H1 (cell line): ENCODE results near the gene TNRC6B. TPM values are rescaled to one million over a fixed set of nuclear protein-coding genes. Genes with fewer than 3 reads are reported as not detected.
A peak's percentile ranks its signal among the peaks of the same experiment; 100 is the strongest.

Experiments
- CTCF ChIA-PET: fragments of 300-600 bp; sonication (Branson Sonifier 250); formaldehyde crosslinking; loops from one replicate; lab custom pipeline; 2021; ENCODE audit not compliant: partially characterized antibody; lab: Charles Lee
- POLR2A ChIA-PET: fragments of 300-600 bp; sonication (Branson Sonifier 250); formaldehyde crosslinking; loops from one replicate; lab custom pipeline; 2021; ENCODE audit warnings: inconsistent platforms; ENCODE audit not compliant: partially characterized antibody; lab: Charles Lee
- DNase-seq, 2 experiments: peaks; one replicate each; pipeline versions ENCODE4 v3.0.0 to v3.0.0-alpha.2; 2010 to 2022; ENCODE audit warnings: low spot score in 2 of 2, low read depth in 1 of 2, mixed read lengths in 1 of 2
- FAIRE-seq: peaks from 2 replicates; lab custom pipeline; 2011; peaks lifted over from hg19 to GRCh38; lab: Jason Lieb, UNC
- H2AFZ ChIP-seq: 2 replicates; pipeline ENCODE4 v1.8.1; 2012; ENCODE audit warnings: low read length, inconsistent platforms
- H2AK5ac ChIP-seq: 2 replicates; pipeline ENCODE4 v1.6.1; 2013; ENCODE audit warnings: low read depth, low read length
- H2BK120ac ChIP-seq: replicated peaks from 2 replicates; pipeline ENCODE3; 2013; ENCODE audit warnings: low read depth, low read length, inconsistent platforms
- H2BK12ac ChIP-seq: 2 replicates; pipeline ENCODE4 v1.6.1; 2013; ENCODE audit warnings: low read depth, low read length
- H2BK15ac ChIP-seq: 2 replicates; pipeline ENCODE4 v1.6.1; 2013; ENCODE audit warnings: low read length
- H2BK20ac ChIP-seq: 2 replicates; pipeline ENCODE4 v1.6.1; 2013; ENCODE audit warnings: low read length
- H2BK5ac ChIP-seq: 2 replicates; pipeline ENCODE4 v1.6.1; 2013; ENCODE audit warnings: low read depth, low read length
- H3K14ac ChIP-seq: 2 replicates; pipeline ENCODE4 v1.6.1; 2013; ENCODE audit warnings: inconsistent platforms; ENCODE audit not compliant: insufficient read length
- H3K18ac ChIP-seq: 2 replicates; pipeline ENCODE4 v1.6.1; 2013; ENCODE audit warnings: low read length; ENCODE audit errors: extremely low read depth
- H3K23ac ChIP-seq: 2 replicates; pipeline ENCODE4 v1.6.1; 2013; ENCODE audit warnings: inconsistent platforms; ENCODE audit not compliant: insufficient read length
- H3K23me2 ChIP-seq: 2 replicates; pipeline ENCODE4 v1.6.1; 2013; ENCODE audit warnings: low read depth, low read length
- H3K27ac ChIP-seq: 2 replicates; pipeline ENCODE4 v1.6.1; 2011; ENCODE audit warnings: low read depth, low read length, inconsistent platforms
- H3K27me3 ChIP-seq, 4 experiments: replicated peaks in 1 of 4; 1 replicate in 1 of 4; 2 replicates in 3 of 4; pipeline versions ENCODE4 v1.6.1 to v1.8.1; 2011 to 2013; ENCODE audit warnings: low read length in 3 of 4, mild to moderate bottlenecking in 3 of 4, inconsistent platforms in 2 of 4, mixed read lengths in 2 of 4, moderate library complexity in 1 of 4; ENCODE audit not compliant: control insufficient read depth in 3 of 4, insufficient read depth in 3 of 4; ENCODE audit errors: extremely low read depth in 1 of 4
- H3K36me3 ChIP-seq, 4 experiments: 2 replicates each; pipeline versions ENCODE4 v1.6.1 to v1.8.1; 2011 to 2013; ENCODE audit warnings: mild to moderate bottlenecking in 4 of 4, low read length in 3 of 4, moderate library complexity in 2 of 4, control low read depth in 1 of 4, inconsistent platforms in 1 of 4; ENCODE audit not compliant: insufficient read depth in 4 of 4, control insufficient read depth in 2 of 4
- H3K4ac ChIP-seq: replicated peaks from 2 replicates; pipeline ENCODE3; 2013; ENCODE audit warnings: low read length, low read depth, mixed read lengths, inconsistent platforms; ENCODE audit not compliant: insufficient read length
- H3K4me1 ChIP-seq, 4 experiments: replicated peaks in 1 of 4; 1 replicate in 1 of 4; 2 replicates in 3 of 4; pipeline versions ENCODE4 v1.6.1 to v1.8.1; 2011 to 2013; ENCODE audit warnings: low read length in 3 of 4, inconsistent platforms in 2 of 4, mixed read lengths in 1 of 4; ENCODE audit not compliant: insufficient read depth in 4 of 4, control insufficient read depth in 3 of 4
- H3K4me2 ChIP-seq, 2 experiments: 2 replicates each; pipeline versions ENCODE4 v1.6.1 to v1.8.1; 2011 to 2013; ENCODE audit warnings: low read depth in 2 of 2, low read length in 2 of 2, control low read depth in 1 of 2, inconsistent platforms in 1 of 2, mild to moderate bottlenecking in 1 of 2; ENCODE audit not compliant: insufficient read depth in 1 of 2
- H3K4me3 ChIP-seq, 4 experiments: fragments of 200-600, 300-600 bp in 1 of 4; sonication (generic), shearing (Covaris generic), sonication (Bioruptor Twin) in 1 of 4; 2 replicates each; pipeline versions ENCODE4 v1.5.1 to v1.8.1; 2011 to 2016; ENCODE audit warnings: low read length in 4 of 4, low read depth in 3 of 4, control low read depth in 2 of 4, inconsistent platforms in 2 of 4, mild to moderate bottlenecking in 2 of 4, mixed read lengths in 1 of 4, moderate library complexity in 1 of 4; ENCODE audit not compliant: insufficient read depth in 2 of 4; ENCODE audit errors: extremely low read depth in 1 of 4
- H3K56ac ChIP-seq: replicated peaks from 2 replicates; pipeline ENCODE3; 2013; ENCODE audit warnings: low read depth, mild to moderate bottlenecking, mixed read lengths, low read length, inconsistent platforms; ENCODE audit not compliant: insufficient read length
- H3K79me1 ChIP-seq: 2 replicates; pipeline ENCODE4 v1.6.1; 2013; ENCODE audit warnings: low read depth, low read length, control low read depth
- H3K79me2 ChIP-seq, 2 experiments: 2 replicates each; pipeline versions ENCODE4 v1.6.1 to v1.8.1; 2012 to 2013; ENCODE audit warnings: low read length in 2 of 2, mild to moderate bottlenecking in 2 of 2, inconsistent platforms in 1 of 2; ENCODE audit not compliant: insufficient read depth in 2 of 2, control insufficient read depth in 1 of 2
- H3K9ac ChIP-seq, 4 experiments: replicated peaks in 1 of 4; 1 replicate in 1 of 4; 2 replicates in 3 of 4; pipeline versions ENCODE4 v1.6.1 to v1.8.1; 2011 to 2013; ENCODE audit warnings: low read depth in 3 of 4, low read length in 3 of 4, control low read depth in 2 of 4, mild to moderate bottlenecking in 2 of 4, moderate library complexity in 2 of 4, inconsistent platforms in 1 of 4; ENCODE audit errors: extremely low read depth in 1 of 4
- H3K9me3 ChIP-seq, 2 experiments: 2 replicates each; pipeline versions ENCODE4 v1.6.1 to v1.8.1; 2012 to 2013; ENCODE audit warnings: mild to moderate bottlenecking in 2 of 2, moderate library complexity in 2 of 2, control low read depth in 1 of 2, inconsistent platforms in 1 of 2, low read depth in 1 of 2, low read length in 1 of 2, mixed read lengths in 1 of 2; ENCODE audit not compliant: insufficient read depth in 2 of 2
- H4K20me1 ChIP-seq, 2 experiments: replicated peaks in 1 of 2; 2 replicates each; pipeline versions ENCODE3 to v1.8.1; 2011 to 2013; ENCODE audit warnings: inconsistent platforms in 2 of 2, low read length in 2 of 2, mild to moderate bottlenecking in 1 of 2; ENCODE audit not compliant: insufficient read depth in 2 of 2, control insufficient read depth in 1 of 2
- H4K5ac ChIP-seq: 2 replicates; pipeline ENCODE4 v1.6.1; 2013; ENCODE audit warnings: low read length, low read depth, mixed read lengths, inconsistent platforms; ENCODE audit not compliant: insufficient read length
- H4K8ac ChIP-seq: 2 replicates; pipeline ENCODE4 v1.8.0; 2013; ENCODE audit warnings: mild to moderate bottlenecking, moderate library complexity, low read length, inconsistent platforms; ENCODE audit not compliant: insufficient read depth; ENCODE audit errors: extremely low read depth
- H4K91ac ChIP-seq: replicated peaks from 2 replicates; pipeline ENCODE3; 2013; ENCODE audit warnings: low read length, mixed read lengths, inconsistent platforms; ENCODE audit not compliant: insufficient read length
- BACH1 ChIP-seq: IDR thresholded peaks from 2 replicates; pipeline ENCODE4 v1.6.1; 2012; ENCODE audit warnings: low read length, improper control_type of control experiment
- NANOG ChIP-seq: IDR thresholded peaks from 2 replicates; pipeline ENCODE4 v1.6.1; 2011; ENCODE audit warnings: low read length, low read depth, mild to moderate bottlenecking, inconsistent platforms; ENCODE audit not compliant: insufficient read depth, poor library complexity, severe bottlenecking
- NRF1 ChIP-seq: IDR thresholded peaks from 2 replicates; pipeline ENCODE4 v1.6.1; 2011; ENCODE audit warnings: mild to moderate bottlenecking, low read depth, low read length, improper control_type of control experiment
- POLR2A ChIP-seq, 2 experiments: IDR thresholded peaks; 1 replicate in 1 of 2; 2 replicates in 1 of 2; pipeline ENCODE4 v1.6.1; 2011; ENCODE audit warnings: low read depth in 2 of 2, low read length in 2 of 2, mild to moderate bottlenecking in 2 of 2; ENCODE audit errors: control extremely low read depth in 1 of 2
- SUZ12 ChIP-seq: fragments of 200-600 bp; sonication (generic); IDR thresholded peaks from 2 replicates; pipeline ENCODE4 v1.6.1; 2012; ENCODE audit warnings: mild to moderate bottlenecking, inconsistent platforms, low read length, moderate library complexity, mixed read lengths
- YY1 ChIP-seq: IDR thresholded peaks from 2 replicates; pipeline ENCODE4 v1.6.1; 2011; ENCODE audit warnings: low read depth, mild to moderate bottlenecking, low read length
- WGBS, 2 experiments: shearing (Covaris generic) in 1 of 2; methylation state at CpG; one replicate each; pipeline versions ENCODE4 v1.1.6 to v1.1.7; 2013 to 2015; ENCODE audit warnings: low lambda C conversion rate in 2 of 2, mixed read lengths in 2 of 2, inconsistent platforms in 1 of 2, low coverage in 1 of 2, missing lambda C conversion rate in 1 of 2; ENCODE audit not compliant: insufficient replicate concordance in 2 of 2, insufficient coverage in 1 of 2, insufficient read length in 1 of 2; ENCODE audit errors: extremely low coverage in 1 of 2, missing lambda C conversion rate in 1 of 2; 5-methylcytosine and 5-hydroxymethylcytosine counted together
- polyA plus RNA-seq, 7 experiments: library from polyadenylated mRNA; depleted of rRNA in 3 of 7; stranded (reverse) in 5 of 7; unstranded in 2 of 7; fragments of >200 nt in 5 of 7; fragments of 200-250 nt in 2 of 7; gene quantifications; 1 replicate in 5 of 7; 2 replicates in 1 of 7; 4 replicates in 1 of 7; pipeline versions ENCODE4 v1.2.1 to v1.2.3, GENCODE V29; 2011 to 2013; ENCODE audit warnings: missing spikeins in 2 of 7, mixed read lengths in 2 of 7
- total RNA-seq: library from RNA; stranded (reverse); fragmentation: NEBNext Ultra II Directional; extraction: Animal tissue kit (Norgen Biotek cat#: 25700); gene quantifications from 2 replicates; pipeline ENCODE4 v1.2.1, GENCODE V29; 2021
- TF ChIP-seq, protein P1 (sequence below), 3 experiments: IDR thresholded peaks; 1 replicate in 2 of 3; 2 replicates in 1 of 3; pipeline versions ENCODE4 v1.5.1 to v1.6.1; 2011; ENCODE audit warnings: low read length in 3 of 3, mild to moderate bottlenecking in 3 of 3, inconsistent platforms in 2 of 3, low read depth in 1 of 3, moderate library complexity in 1 of 3; ENCODE audit not compliant: insufficient read depth in 1 of 3; ENCODE audit errors: control extremely low read depth in 1 of 3

Gene TNRC6B
- total and polyA plus RNA-seq, 2 of the 8 experiments (the other 6 are each of a cell fraction or from before 2014, with no cell fraction given) = 12.5 to 48.9 TPM

DNA sequence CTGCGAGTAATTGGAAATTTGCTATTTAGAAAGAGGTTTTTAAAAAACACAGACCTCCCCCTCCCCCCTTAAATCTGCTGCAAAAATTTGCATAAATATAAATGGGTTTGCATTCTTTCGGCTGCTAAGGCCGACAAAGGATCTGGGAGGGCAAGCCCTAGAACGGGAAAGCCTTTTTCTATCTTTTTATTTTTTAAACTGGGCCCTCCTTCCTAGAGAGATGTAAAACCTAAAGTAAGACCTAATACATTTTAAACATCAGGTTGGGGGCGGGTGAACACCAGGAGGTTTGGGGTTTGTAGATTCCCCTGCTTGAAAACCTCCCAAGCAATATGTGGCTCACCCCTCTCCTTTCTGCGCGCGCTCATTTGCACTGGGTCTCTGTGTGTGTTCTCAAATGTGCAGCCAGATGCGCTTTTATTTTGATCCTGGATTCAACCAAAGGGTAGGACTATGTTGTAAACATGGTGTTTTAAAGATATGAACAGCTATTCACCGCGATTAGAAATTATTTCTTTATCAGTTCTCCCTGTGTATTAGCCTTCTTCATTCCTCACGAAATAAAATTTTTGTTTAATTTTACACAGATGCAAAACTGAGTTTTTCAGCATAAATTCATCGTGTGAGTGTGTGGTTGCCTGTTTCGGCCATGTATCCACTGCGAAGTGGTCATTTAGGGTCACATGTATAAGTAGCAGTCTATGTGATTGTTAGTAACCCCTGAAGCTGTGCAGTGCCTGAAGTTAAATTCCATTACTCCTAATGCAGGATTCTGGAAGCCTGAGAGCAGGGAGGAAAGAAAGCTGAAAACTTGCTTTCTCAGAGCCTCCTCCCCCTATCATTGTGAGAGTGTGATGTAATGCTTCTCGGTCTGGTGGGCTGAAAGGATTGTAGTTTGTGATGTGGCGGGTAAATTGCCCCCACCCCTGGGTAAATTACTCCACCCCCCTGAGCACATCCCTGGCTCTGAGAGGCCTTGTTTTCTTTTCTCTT is 988 bp downstream of the TNRC6B start:
- peak overlapping the region; percentile 87 to 97 (median 93) for H3K9ac ChIP-seq
- TF ChIP-seq, protein P1, sequence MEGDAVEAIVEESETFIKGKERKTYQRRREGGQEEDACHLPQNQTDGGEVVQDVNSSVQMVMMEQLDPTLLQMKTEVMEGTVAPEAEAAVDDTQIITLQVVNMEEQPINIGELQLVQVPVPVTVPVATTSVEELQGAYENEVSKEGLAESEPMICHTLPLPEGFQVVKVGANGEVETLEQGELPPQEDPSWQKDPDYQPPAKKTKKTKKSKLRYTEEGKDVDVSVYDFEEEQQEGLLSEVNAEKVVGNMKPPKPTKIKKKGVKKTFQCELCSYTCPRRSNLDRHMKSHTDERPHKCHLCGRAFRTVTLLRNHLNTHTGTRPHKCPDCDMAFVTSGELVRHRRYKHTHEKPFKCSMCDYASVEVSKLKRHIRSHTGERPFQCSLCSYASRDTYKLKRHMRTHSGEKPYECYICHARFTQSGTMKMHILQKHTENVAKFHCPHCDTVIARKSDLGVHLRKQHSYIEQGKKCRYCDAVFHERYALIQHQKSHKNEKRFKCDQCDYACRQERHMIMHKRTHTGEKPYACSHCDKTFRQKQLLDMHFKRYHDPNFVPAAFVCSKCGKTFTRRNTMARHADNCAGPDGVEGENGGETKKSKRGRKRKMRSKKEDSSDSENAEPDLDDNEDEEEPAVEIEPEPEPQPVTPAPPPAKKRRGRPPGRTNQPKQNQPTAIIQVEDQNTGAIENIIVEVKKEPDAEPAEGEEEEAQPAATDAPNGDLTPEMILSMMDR (IDR thresholded peaks at IDR 0.05; ENCODE audit: control extremely low read depth in 1 of 3, insufficient read depth in 1 of 3, low read depth in 1 of 3, low read length in 3 of 3) = no peak
- TF ChIP-seq NANOG (no peak), BACH1 (no peak), NRF1 (no peak), SUZ12 (no peak), POLR2A (IDR thresholded peaks at IDR 0.05; ENCODE audit: control extremely low read depth in 1 of 2, low read depth in 2 of 2, low read length in 2 of 2) (peak; percentile 28 to 62), YY1 (0 out of 2 replicates have a peak, but pooled peaks have one; percentile 32)

More for the DNA sequence above, 988 bp downstream of the TNRC6B start:
- H3K56ac ChIP-seq = peak overlapping the region; percentile 98
- H3K4me1 ChIP-seq = peaks cover 5 to 21% (median 13%) of the 10 kb centered on the region in 4 experiments; a peak in 6 of 7 replicates
- 2% methylated on average over 17 of the region's 17 CpGs; no CpG with 5 or more reads in 1 of the 2 experiments for WGBS, 2 experiments
- peak overlapping the region; percentile 93 for H4K91ac ChIP-seq
- no peak overlapping the region for H2AFZ ChIP-seq
- H3K27me3 ChIP-seq = no peaks in the 10 kb centered on the region
- H3K36me3 ChIP-seq = no peaks in the 10 kb centered on the region
- peak overlapping the region; percentile 71 to 95 (median 86) for H3K4me3 ChIP-seq
- H2BK120ac ChIP-seq = peak overlapping the region; percentile 59
- peak overlapping the region; percentile 77; the same call in 1 of the 2 replicates for H2BK20ac ChIP-seq
- peak overlapping the region; percentile 88 for H3K27ac ChIP-seq
- peak overlapping the region; percentile 96 for H3K4ac ChIP-seq
- peaks cover 38 to 65% of the 10 kb centered on the region in 2 experiments for H3K79me2 ChIP-seq
- no peak for FAIRE-seq
- H3K23me2 ChIP-seq = peaks cover 10% of the 10 kb centered on the region
- peak overlapping the region; percentile 77; the same call in 1 of the 2 replicates for H2BK12ac ChIP-seq
- ChIA-PET POLR2A (interaction anchor here (0.6 to 9.1 kb wide), 22 partner anchors 9 to 1524 kb away, joined by 3 to 224 read pairs (median 4); partner anchors contain the start of gene ADSL), CTCF (interaction anchor here (1.1 to 3.6 kb wide), 3 partner anchors 9 to 20 kb away, joined by 3 to 28 read pairs (median 3); no protein-coding TSS in a partner anchor)
- no peak overlapping the region for H3K23ac ChIP-seq
- no peak for DNase-seq
- H2BK5ac ChIP-seq = peak overlapping the region; percentile 95
- H4K8ac ChIP-seq = no peak overlapping the region
- peak overlapping the region; percentile 87 for H2AK5ac ChIP-seq
- H3K9me3 ChIP-seq = no peaks in the 10 kb centered on the region
- peaks cover 3 to 7% of the 10 kb centered on the region in 2 experiments for H4K20me1 ChIP-seq
- H3K79me1 ChIP-seq = peaks cover 10% of the 10 kb centered on the region; the same call in 1 of the 2 replicates
- H3K4me2 ChIP-seq = peak overlapping the region; percentile 74 to 88
- peak overlapping the region; percentile 96 for H3K18ac ChIP-seq
- H4K5ac ChIP-seq = peak overlapping the region; percentile 92
- no peak overlapping the region for H2BK15ac ChIP-seq
- H3K14ac ChIP-seq = no peak overlapping the region
